GM23338 (cell line): Measurements from ENCODE around the gene TMEM150A. TPM values are rescaled to one million over a fixed set of nuclear protein-coding genes. Genes with fewer than 3 reads are reported as not detected.

Experiments used
- ATAC-seq: fragments of 200-7000 bp; cut with Tn5 transposase; 3 replicates; pipeline ENCODE4 v1.9.1; 2020
- DNase-seq: peaks from one replicate; pipeline ENCODE4 v3.0.0-alpha.2; 2015; ENCODE audit warnings: low spot score
- H2AFZ ChIP-seq: fragments of 200-600 bp; sonication (generic); 2 replicates; pipeline ENCODE4 v1.8.0; 2016; ENCODE audit warnings: antibody characterized with exemption, mild to moderate bottlenecking, moderate library complexity
- H3F3A ChIP-seq: fragments of 200-600 bp; sonication (generic); replicated peaks from 2 replicates; pipeline ENCODE4 v1.8.0; 2017; ENCODE audit warnings: antibody characterized with exemption, mixed run types, low read depth
- H3K27ac ChIP-seq: fragments of 200-600 bp; sonication (generic); 2 replicates; pipeline ENCODE4 v1.6.1; 2016; ENCODE audit warnings: low read depth
- H3K27me3 ChIP-seq: fragments of 200-600 bp; sonication (generic); 2 replicates; pipeline ENCODE4 v1.8.0; 2016; ENCODE audit warnings: mild to moderate bottlenecking, mixed run types, moderate library complexity; ENCODE audit not compliant: insufficient read depth
- H3K36me3 ChIP-seq: fragments of 200-600 bp; sonication (generic); 2 replicates; pipeline ENCODE4 v1.8.0; 2016; ENCODE audit warnings: mild to moderate bottlenecking; ENCODE audit not compliant: insufficient read depth
- H3K4me1 ChIP-seq: fragments of 200-600 bp; sonication (generic); 2 replicates; pipeline ENCODE4 v1.8.0; 2016; ENCODE audit warnings: mild to moderate bottlenecking, moderate library complexity; ENCODE audit not compliant: insufficient read depth
- H3K4me2 ChIP-seq: fragments of 200-600 bp; sonication (generic); 2 replicates; pipeline ENCODE4 v1.7.1; 2017; ENCODE audit warnings: mixed run types
- H3K4me3 ChIP-seq: fragments of 200-600 bp; sonication (generic); 2 replicates; pipeline ENCODE4 v1.6.1; 2016; ENCODE audit warnings: mixed run types
- H3K79me2 ChIP-seq: fragments of 200-600 bp; sonication (generic); replicated peaks from 2 replicates; pipeline ENCODE4 v1.8.0; 2017; ENCODE audit warnings: mild to moderate bottlenecking; ENCODE audit not compliant: insufficient read depth
- H3K9me2 ChIP-seq: fragments of 200-600 bp; sonication (generic); 2 replicates; pipeline ENCODE4 v1.8.0; 2017; ENCODE audit not compliant: insufficient read depth
- H4K20me1 ChIP-seq: fragments of 200-600 bp; sonication (generic); replicated peaks from 2 replicates; pipeline ENCODE4 v1.8.0; 2017; ENCODE audit warnings: mild to moderate bottlenecking; ENCODE audit not compliant: insufficient read depth
- H3K27ac Mint-ChIP-seq: 2 replicates; pipeline ENCODE4 v1.8.0; 2020; ENCODE audit warnings: inconsistent platforms, mild to moderate bottlenecking, moderate library complexity, mixed read lengths
- H3K27me3 Mint-ChIP-seq: 3 replicates; pipeline ENCODE4 v1.8.0; 2022; ENCODE audit warnings: low read depth, mild to moderate bottlenecking, moderate library complexity, mixed read lengths, inconsistent platforms; ENCODE audit not compliant: insufficient read depth, poor library complexity
- H3K36me3 Mint-ChIP-seq: 3 replicates; pipeline ENCODE4 v1.8.0; 2021; ENCODE audit warnings: low read depth, mild to moderate bottlenecking, inconsistent platforms, moderate library complexity, mixed read lengths
- H3K4me1 Mint-ChIP-seq: 3 replicates; pipeline ENCODE4 v1.8.0; 2020; ENCODE audit warnings: mild to moderate bottlenecking, inconsistent platforms, mixed read lengths
- H3K4me3 Mint-ChIP-seq: 3 replicates; pipeline ENCODE4 v1.8.0; 2021; ENCODE audit warnings: moderate library complexity, mild to moderate bottlenecking, inconsistent platforms, mixed read lengths
- H3K9me3 Mint-ChIP-seq: 3 replicates; pipeline ENCODE4 v1.8.0; 2020; ENCODE audit warnings: moderate library complexity, mild to moderate bottlenecking, inconsistent platforms, mixed read lengths
- CREB1 ChIP-seq: fragments of 250-450 bp; sonication (Bioruptor Pico); IDR thresholded peaks from 2 replicates; pipeline ENCODE4 v1.5.0; 2020; ENCODE audit warnings: low read depth, mild to moderate bottlenecking, moderate library complexity
- CTCF ChIP-seq, 2 experiments: fragments of 200-600 bp in 1 of 2; sonication (generic) in 1 of 2; conservative IDR thresholded peaks; 2 replicates each; pipeline versions ENCODE4 v1.5.1 to v1.6.1; 2016 to 2017; ENCODE audit warnings: antibody characterized with exemption in 2 of 2, low read depth in 2 of 2, mild to moderate bottlenecking in 2 of 2, moderate library complexity in 1 of 2
- ETS1 ChIP-seq: IDR thresholded peaks from 2 replicates; pipeline ENCODE4 v1.6.1; 2016; ENCODE audit warnings: antibody characterized with exemption
- EZH2 ChIP-seq: fragments of 200-600 bp; sonication (generic); IDR thresholded peaks from one replicate; pipeline ENCODE4 v1.8.0; 2017; ENCODE audit warnings: antibody characterized with exemption, mild to moderate bottlenecking, low read depth; ENCODE audit not compliant: unreplicated experiment
- EZH2phosphoT487 ChIP-seq: fragments of 200-600 bp; sonication (generic); IDR thresholded peaks from one replicate; pipeline ENCODE4 v1.8.1; 2018; ENCODE audit warnings: antibody characterized with exemption; ENCODE audit not compliant: unreplicated experiment
- JUNB ChIP-seq: IDR thresholded peaks from one replicate; pipeline ENCODE4 v1.6.1; 2016; ENCODE audit warnings: antibody characterized with exemption; ENCODE audit not compliant: unreplicated experiment
- NANOG ChIP-seq: IDR thresholded peaks from 2 replicates; pipeline ENCODE4 v1.6.1; 2016; ENCODE audit warnings: antibody characterized with exemption, borderline replicate concordance
- POLR2AphosphoS5 ChIP-seq: IDR thresholded peaks from 2 replicates; pipeline ENCODE4 v1.6.1; 2016; ENCODE audit warnings: antibody characterized with exemption, low read depth
- REST ChIP-seq: IDR thresholded peaks from one replicate; pipeline ENCODE4 v1.6.1; 2018; ENCODE audit warnings: antibody characterized with exemption; ENCODE audit not compliant: unreplicated experiment
- STAT1 ChIP-seq: IDR thresholded peaks from one replicate; pipeline ENCODE4 v1.6.1; 2016; ENCODE audit warnings: antibody characterized with exemption; ENCODE audit not compliant: unreplicated experiment
- ZNF114 ChIP-seq: fragments of 250-450 bp; sonication (Bioruptor Pico); IDR thresholded peaks from 2 replicates; pipeline ENCODE4 v1.5.0; 2020; ENCODE audit warnings: mild to moderate bottlenecking, moderate library complexity
- ZNF331 ChIP-seq: fragments of 250-450 bp; sonication (Bioruptor Pico); IDR thresholded peaks from 2 replicates; pipeline ENCODE4 v1.5.0; 2020; ENCODE audit warnings: low read depth, mild to moderate bottlenecking, moderate library complexity
- ZNF462 ChIP-seq: fragments of 250-450 bp; sonication (Bioruptor Pico); IDR thresholded peaks from 2 replicates; pipeline ENCODE4 v1.5.0; 2020; ENCODE audit warnings: mild to moderate bottlenecking, moderate library complexity
- polyA plus RNA-seq: library from polyadenylated mRNA; unstranded; fragments of >200 nt; fragmentation: Nextera tagmentation; extraction: Ambion mirVana; gene quantifications from 2 replicates; pipeline ENCODE4 v1.2.1, GENCODE V29; 2016
- total RNA-seq: library from RNA; depleted of rRNA; stranded (reverse); fragments of >200 nt; shearing (Covaris generic); gene quantifications from 2 replicates; pipeline ENCODE4 v1.2.3, GENCODE V29; 2014

The TMEM150A gene
- total and polyA plus RNA-seq, 2 experiments from 2014 or later, result 16.4 to 27.9 TPM

GRCh38 chr2:85597241-85597640 lies 5.3 kb downstream of the TMEM150A start:
- Mint-ChIP-seq H3K4me3 (peak overlapping the region; percentile 92; the same call in 2 of the 3 replicates), H3K36me3 (peaks cover 7% of the 10 kb centered on the region; the same call in 1 of the 3 replicates), H3K9me3 (no peaks in the 10 kb centered on the region), H3K4me1 (peaks cover 8% of the 10 kb centered on the region; the same call in 2 of the 3 replicates), H3K27me3 (peaks cover 23% of the 10 kb centered on the region), H3K27ac (no peak overlapping the region)
- H3K4me3 ChIP-seq, result no peak overlapping the region
- H3K27me3 ChIP-seq, result no peaks in the 10 kb centered on the region
- DNase-seq, result no peak
- H3K36me3 ChIP-seq, result no peaks in the 10 kb centered on the region; the same call in 1 of the 2 replicates
- ATAC-seq, result no peak
- no peaks in the 10 kb centered on the region for H3K9me2 ChIP-seq
- peaks cover 14% of the 10 kb centered on the region for H3K79me2 ChIP-seq
- no peak for TF ChIP-seq STAT1
- TF ChIP-seq CREB1 (CRISPR knock-in tag), result no peak
- no peak for TF ChIP-seq POLR2AphosphoS5
- no peak for TF ChIP-seq EZH2
- TF ChIP-seq JUNB, result no peak
- no peak for TF ChIP-seq ZNF462 (CRISPR knock-in tag)
- no peak for TF ChIP-seq ZNF331 (CRISPR knock-in tag)
- no peak for TF ChIP-seq CTCF (conservative IDR thresholded peaks at IDR 0.05; ENCODE audit: low read depth in 2 of 2)
- TF ChIP-seq ETS1, result no peak
- TF ChIP-seq EZH2phosphoT487, result no peak
- TF ChIP-seq ZNF114 (CRISPR knock-in tag), result no peak
- no peak for TF ChIP-seq REST
- no peak for TF ChIP-seq NANOG
- no peaks in the 10 kb centered on the region for H3F3A ChIP-seq
- no peak overlapping the region for H2AFZ ChIP-seq
- 0 out of 2 replicates have a peak, but pooled peaks cover 5% of the 10 kb centered on the region for H4K20me1 ChIP-seq
- H3K4me2 ChIP-seq, result no peak overlapping the region
- no peak overlapping the region for H3K27ac ChIP-seq
- peaks cover 6% of the 10 kb centered on the region for H3K4me1 ChIP-seq
